GM12878 (cell line): ENCODE results near the gene KCNB1. TPM values are rescaled to one million over a fixed set of nuclear protein-coding genes. Genes with fewer than 3 reads are reported as not detected.

Source experiments
- ATAC-seq: fragments of 200-7000 bp; cut with Tn5 transposase; 3 replicates; pipeline ENCODE4 v1.9.1; 2020; ENCODE audit warnings: mild to moderate bottlenecking, moderate library complexity
- BruUV-seq: library from RNA; stranded (reverse); fragments of 400-500 nt; replicated peaks from 2 replicates; lab custom pipeline; 2021; lab: Mats Ljungman, UMichigan
- CTCF ChIA-PET: fragments of 300-600 bp; sonication (Branson Sonifier 250); formaldehyde crosslinking; extraction: SDS; loops from one replicate; lab custom pipeline; 2021; ENCODE audit warnings: inconsistent platforms; lab: Yijun Ruan, JAX
- POLR2A ChIA-PET: fragments of 350-600 bp; formaldehyde crosslinking; extraction: SDS; loops from one replicate; lab custom pipeline; 2021; ENCODE audit warnings: inconsistent platforms; lab: Charles Lee
- RAD21 ChIA-PET: fragments of 300-600 bp; sonication (Branson Sonifier 250); formaldehyde crosslinking; loops from one replicate; lab custom pipeline; 2023; ENCODE audit warnings: antibody characterized with exemption; ENCODE audit not compliant: unreplicated experiment; lab: Charles Lee
- SMC1A ChIA-PET: fragments of 300-600 bp; sonication (Branson Sonifier 250); formaldehyde crosslinking; loops from one replicate; lab custom pipeline; 2023; ENCODE audit not compliant: unreplicated experiment, uncharacterized antibody; lab: Charles Lee
- DNase-seq: peaks from one replicate; pipeline ENCODE4 v3.0.0-alpha.2; 2011; ENCODE audit warnings: low read depth, low spot score
- FAIRE-seq: peaks from 3 replicates; lab custom pipeline; 2011; peaks lifted over from hg19 to GRCh38; lab: Jason Lieb, UNC
- H2AFZ ChIP-seq: 2 replicates; pipeline ENCODE4 v1.6.0; 2011; ENCODE audit warnings: low read depth, low read length, control low read depth; ENCODE audit not compliant: control insufficient read depth
- H3K27ac ChIP-seq: 2 replicates; pipeline ENCODE4 v1.5.1; 2011; ENCODE audit warnings: control low read depth; ENCODE audit not compliant: control insufficient read depth, insufficient read depth
- H3K27me3 ChIP-seq, 2 experiments: replicated peaks in 1 of 2; 2 replicates each; pipeline versions ENCODE4 v1.6.0 to v1.6.1; 2011; ENCODE audit warnings: low read length in 1 of 2; ENCODE audit not compliant: control insufficient read depth in 2 of 2, insufficient read depth in 2 of 2
- H3K36me3 ChIP-seq, 2 experiments: 2 replicates each; pipeline ENCODE4 v1.5.1; 2011; ENCODE audit warnings: low read length in 1 of 2; ENCODE audit not compliant: control insufficient read depth in 2 of 2, insufficient read depth in 2 of 2
- H3K4me1 ChIP-seq: 2 replicates; pipeline ENCODE4 v1.6.1; 2011; ENCODE audit warnings: mild to moderate bottlenecking, low read length, moderate library complexity, mixed read lengths; ENCODE audit not compliant: control insufficient read depth, insufficient read depth
- H3K4me2 ChIP-seq: 2 replicates; pipeline ENCODE4 v1.6.0; 2011; ENCODE audit warnings: control low read depth; ENCODE audit not compliant: control insufficient read depth, insufficient read depth
- H3K4me3 ChIP-seq: fragments of 200-600 bp; sonication (generic); 2 replicates; pipeline ENCODE4 v1.5.1; 2016
- H3K79me2 ChIP-seq: 2 replicates; pipeline ENCODE4 v1.6.0; 2011; ENCODE audit warnings: low read length; ENCODE audit not compliant: control insufficient read depth, insufficient read depth
- H3K9ac ChIP-seq: 2 replicates; pipeline ENCODE4 v1.8.0; 2011; ENCODE audit warnings: low read length, control low read depth, mixed read lengths; ENCODE audit not compliant: control insufficient read depth, insufficient read depth
- H3K9me3 ChIP-seq: replicated peaks from 3 replicates; pipeline ENCODE4 v1.5.1; 2011; ENCODE audit warnings: mild to moderate bottlenecking, low read length; ENCODE audit not compliant: control insufficient read depth, insufficient read depth
- H4K20me1 ChIP-seq: 2 replicates; pipeline ENCODE4 v1.6.0; 2011; ENCODE audit not compliant: control insufficient read depth, insufficient read depth
- ATF3 ChIP-seq: IDR thresholded peaks from 2 replicates; pipeline ENCODE4 v1.6.1; 2011; ENCODE audit warnings: low read depth, mild to moderate bottlenecking, low read length, moderate library complexity, borderline replicate concordance; ENCODE audit errors: extremely low read depth
- CHD1 ChIP-seq: IDR thresholded peaks from 2 replicates; pipeline ENCODE4 v1.6.1; 2012; ENCODE audit warnings: low read depth, low read length, improper control_type of control experiment
- EED ChIP-seq: sonication (generic); IDR thresholded peaks from 2 replicates; pipeline ENCODE4 v1.6.1; 2016; ENCODE audit warnings: antibody characterized with exemption, low read depth
- FOS ChIP-seq: IDR thresholded peaks from 3 replicates; pipeline ENCODE4 v1.6.1; 2011; ENCODE audit warnings: borderline replicate concordance; ENCODE audit not compliant: insufficient read length; ENCODE audit errors: extremely low read depth
- FOXK2 ChIP-seq: fragments of 450-650 bp; IDR thresholded peaks from 2 replicates; pipeline ENCODE4 v1.6.1; 2017; ENCODE audit warnings: mild to moderate bottlenecking, moderate library complexity
- GABPA ChIP-seq: IDR thresholded peaks from 2 replicates; pipeline ENCODE4 v1.6.1; 2014; ENCODE audit warnings: antibody characterized with exemption, low read depth, mild to moderate bottlenecking, inconsistent platforms
- KLF5 ChIP-seq: fragments of 450-650 bp; IDR thresholded peaks from 2 replicates; pipeline ENCODE4 v1.6.1; 2014; ENCODE audit warnings: mild to moderate bottlenecking; ENCODE audit not compliant: partially characterized antibody
- LARP7 ChIP-seq: fragments of 450-650 bp; IDR thresholded peaks from 2 replicates; pipeline ENCODE4 v1.6.1; 2017; ENCODE audit warnings: mild to moderate bottlenecking
- MAX ChIP-seq: IDR thresholded peaks from 2 replicates; pipeline ENCODE4 v1.6.1; 2012; ENCODE audit warnings: low read depth, low read length, improper control_type of control experiment
- MTA2 ChIP-seq: fragments of 450-650 bp; IDR thresholded peaks from 2 replicates; pipeline ENCODE4 v1.6.1; 2016; ENCODE audit warnings: low read depth, mild to moderate bottlenecking, moderate library complexity
- NRF1 ChIP-seq: conservative IDR thresholded peaks from 2 replicates; pipeline ENCODE4 v1.6.1; 2011; ENCODE audit warnings: mild to moderate bottlenecking, low read depth, low read length, improper control_type of control experiment
- PKNOX1 ChIP-seq: fragments of 450-650 bp; IDR thresholded peaks from 2 replicates; pipeline ENCODE4 v1.6.1; 2016; ENCODE audit warnings: mild to moderate bottlenecking
- POLR2AphosphoS2 ChIP-seq: IDR thresholded peaks from 2 replicates; pipeline ENCODE4 v1.6.1; 2011; ENCODE audit warnings: low read depth, mild to moderate bottlenecking, low read length, improper control_type of control experiment, moderate library complexity
- RELB ChIP-seq: fragments of 450-650 bp; IDR thresholded peaks from 2 replicates; pipeline ENCODE4 v1.6.1; 2017; ENCODE audit warnings: low read depth, mild to moderate bottlenecking, moderate library complexity
- SMARCA5 ChIP-seq: fragments of 450-650 bp; IDR thresholded peaks from 2 replicates; pipeline ENCODE4 v1.6.1; 2017; ENCODE audit warnings: mild to moderate bottlenecking
- SP1 ChIP-seq: IDR thresholded peaks from one replicate; pipeline ENCODE4 v1.6.1; 2011; ENCODE audit warnings: low read depth, low read length
- ZNF274 ChIP-seq: IDR thresholded peaks from one replicate; pipeline ENCODE4 v1.8.0; 2011; ENCODE audit not compliant: insufficient read length, insufficient read depth
- ZNF592 ChIP-seq: fragments of 450-650 bp; IDR thresholded peaks from 2 replicates; pipeline ENCODE4 v1.6.1; 2017; ENCODE audit warnings: mild to moderate bottlenecking, moderate library complexity
- WGBS: methylation state at CpG from one replicate; pipeline ENCODE4 v1.1.6; 2016; ENCODE audit warnings: low lambda C conversion rate; ENCODE audit not compliant: insufficient replicate concordance, insufficient coverage; ENCODE audit errors: missing lambda C conversion rate; 5-methylcytosine and 5-hydroxymethylcytosine counted together
- in situ Hi-C: fragments of 300-500 bp; cut with MboI; formaldehyde crosslinking; loops from 9 replicates; pipeline ENCODE4 v1.14.3; 2018; ENCODE audit warnings: mixed read lengths
- intact Hi-C: fragments of 100-400 bp; cut with micrococcal nuclease; formaldehyde crosslinking; loops from one replicate; pipeline ENCODE4 v1.14.2; 2022; ENCODE audit not compliant: unreplicated experiment
- polyA plus RNA-seq, 11 experiments: library from polyadenylated mRNA; depleted of rRNA in 4 of 11; unstranded in 6 of 11; stranded (reverse) in 5 of 11; fragments of >200 nt; fragmentation: Nextera tagmentation in 4 of 11; fragmentation: Illumina TruSeq in 1 of 11; extraction: Ambion mirVana in 4 of 11; extraction: Trizol in 1 of 11; gene quantifications; 1 replicate in 1 of 11; 2 replicates in 10 of 11; pipeline versions ENCODE4 v1.2.1 to v1.2.3, GENCODE V29; 2011 to 2016; ENCODE audit warnings: inconsistent platforms in 2 of 11, missing spikeins in 2 of 11, low read depth in 1 of 11
- total RNA-seq, 4 experiments: library from RNA; depleted of rRNA in 3 of 4; stranded (reverse); fragments of >200 nt in 3 of 4; fragmentation: Illumina TruSeq in 1 of 4; extraction: Trizol in 1 of 4; gene quantifications; 2 replicates each; pipeline versions ENCODE4 v1.2.1 to v1.2.3, GENCODE V29; 2013 to 2021

The KCNB1 gene
- total and polyA plus RNA-seq, 10 of the 15 experiments (the other 5 are each of a cell fraction or from before 2014, with no cell fraction given): 0.02 to 0.08 (median 0.03) TPM; not detected in 7

- SMC1A ChIA-PET: no interaction called here
- H3K4me1 ChIP-seq: no peaks in the 10 kb centered on the region
- no peaks in the 10 kb centered on the region for H3K36me3 ChIP-seq
- CTCF ChIA-PET: interaction anchor here (0.7 kb wide), 1 partner anchor 182 kb away, joined by 4 read pairs; no protein-coding TSS in a partner anchor
- H3K4me2 ChIP-seq: no peak overlapping the region
- 14% methylated on average over 5 of the region's 5 CpGs for WGBS
- ATAC-seq (no peak), DNase-seq (no peak), FAIRE-seq (no peak)
- TF ChIP-seq CHD1: no peak
- no peak for TF ChIP-seq MTA2
- TF ChIP-seq SP1: no peak
- TF ChIP-seq SMARCA5: no peak
- TF ChIP-seq POLR2AphosphoS2: no peak
- TF ChIP-seq FOS: no peak
- TF ChIP-seq ATF3: no peak
- TF ChIP-seq GABPA: no peak
- no peak for TF ChIP-seq ZNF592
- TF ChIP-seq RELB: no peak
- TF ChIP-seq ZNF274: no peak
- no peak for TF ChIP-seq PKNOX1
- no peak for TF ChIP-seq LARP7
- TF ChIP-seq FOXK2: no peak
- TF ChIP-seq NRF1: no peak
- TF ChIP-seq KLF5: no peak
- no peak for TF ChIP-seq MAX
- TF ChIP-seq EED: no peak
- no peak overlapping the region for H3K9ac ChIP-seq
- H3K9me3 ChIP-seq: no peaks in the 10 kb centered on the region
- H2AFZ ChIP-seq: no peak overlapping the region
- H3K27me3 ChIP-seq: peaks cover 0 to 4% of the 10 kb centered on the region in 2 experiments; a peak in 2 of 4 replicates
- no peak overlapping the region for H3K4me3 ChIP-seq
- RAD21 ChIA-PET: no interaction called here
- POLR2A ChIA-PET: no interaction called here
- in situ Hi-C loops (no loop called here), intact Hi-C loops (no loop called here)
- H4K20me1 ChIP-seq: no peaks in the 10 kb centered on the region
- no TSS peak for BruUV-seq
- H3K27ac ChIP-seq: no peak overlapping the region
- H3K79me2 ChIP-seq: no peaks in the 10 kb centered on the region
Observed at GRCh38 chr20:49426395-49426794, 56.1 kb downstream of the KCNB1 start.
